Colon (tissue), 2 donors: ENCODE results near the gene MPLKIP.
"Not testable (repeated sequence)": the region's sequence is repeated elsewhere in the genome, so short reads cannot be mapped to it uniquely, and the experiment has no call there.

Experiments
- FAIRE-seq: peaks from 2 replicates; lab custom pipeline; 2012; peaks lifted over from hg19 to GRCh38; lab: Jason Lieb, UNC
- donor health status: control.
- donor health status: control.

MPLKIP gene

GRCh38 chr7:40134428-40135316 is at the start of gene MPLKIP, which contains the start of gene SUGCT:
MPLKIP (minus strand) TSS chr7:40134622; CDS start chr7:40134567, 55 bp downstream.
SUGCT (plus strand) TSS chr7:40135005.
- no peak for FAIRE-seq

GRCh38 chr7:40182452-40182851 is 48.0 kb upstream of the MPLKIP start:
- no peak for FAIRE-seq

GRCh38 chr7:40177071-40177470 is 42.6 kb upstream of the MPLKIP start:
- no peak for FAIRE-seq

GRCh38 chr7:40175725-40176510 is 41.5 kb upstream of the MPLKIP start:
- no peak for FAIRE-seq

- not testable (repeated sequence) for FAIRE-seq
These were observed 40.8 kb upstream of the MPLKIP start for GRCh38 chr7:40175256-40175655.

GRCh38 chr7:40173121-40173520 is 38.7 kb upstream of the MPLKIP start:
- not testable (repeated sequence) for FAIRE-seq

- not testable (repeated sequence) for FAIRE-seq
These were observed 33.8 kb upstream of the MPLKIP start for GRCh38 chr7:40168266-40168665.

- no peak for FAIRE-seq
These were observed 32.9 kb upstream of the MPLKIP start for GRCh38 chr7:40167291-40167690.

- no peak for FAIRE-seq
These were observed 30.8 kb upstream of the MPLKIP start for GRCh38 chr7:40165216-40165615.

GRCh38 chr7:40162516-40162915 is 28.1 kb upstream of the MPLKIP start:
- FAIRE-seq: no peak

- FAIRE-seq: no peak
These were observed 22.6 kb upstream of the MPLKIP start for GRCh38 chr7:40156988-40157387.

GRCh38 chr7:40151504-40151903 is 17.1 kb upstream of the MPLKIP start:
- no peak for FAIRE-seq

GRCh38 chr7:40148671-40149070 is 14.2 kb upstream of the MPLKIP start:
- FAIRE-seq: no peak

GRCh38 chr7:40148247-40148580 is 13.8 kb upstream of the MPLKIP start:
- FAIRE-seq: not testable (repeated sequence)

GRCh38 chr7:40147371-40148246 is 13.2 kb upstream of the MPLKIP start:
- no peak for FAIRE-seq

GRCh38 chr7:40145596-40146130 is 11.2 kb upstream of the MPLKIP start:
- not testable (repeated sequence) for FAIRE-seq

- FAIRE-seq: not testable (repeated sequence)
These were observed 7.5 kb upstream of the MPLKIP start for GRCh38 chr7:40141916-40142315.

GRCh38 chr7:40139891-40140290 is 5.5 kb upstream of the MPLKIP start:
- not testable (repeated sequence) for FAIRE-seq

- no peak for FAIRE-seq
These were observed 4.6 kb upstream of the MPLKIP start for GRCh38 chr7:40138973-40139372.

GRCh38 chr7:40137563-40137962 is 3.1 kb upstream of the MPLKIP start:
- FAIRE-seq: no peak

GRCh38 chr7:40135317-40135610 is 842 bp upstream of the MPLKIP start:
- no peak for FAIRE-seq
